Osteoblast (primary cell): ENCODE data around the gene ZKSCAN1. TPM values are rescaled to one million over a fixed set of nuclear protein-coding genes. Genes with fewer than 3 reads are reported as not detected.
"Not testable (repeated sequence)": the region's sequence is repeated elsewhere in the genome, so short reads cannot be mapped to it uniquely, and the experiment has no call there.

Source experiments
- DNase-seq: peaks from one replicate; pipeline ENCODE4 v3.0.0; 2011; ENCODE audit warnings: low spot score, mixed read lengths; ENCODE audit not compliant: insufficient read length; ENCODE audit errors: missing footprints
- H2AFZ ChIP-seq: 2 replicates; pipeline ENCODE4 v1.6.0; 2011; ENCODE audit warnings: mild to moderate bottlenecking, low read length
- H3K27ac ChIP-seq: 2 replicates; pipeline ENCODE4 v1.5.1; 2011; ENCODE audit warnings: mild to moderate bottlenecking, low read depth, low read length, moderate library complexity
- H3K27me3 ChIP-seq: 2 replicates; pipeline ENCODE4 v1.6.0; 2012; ENCODE audit warnings: mild to moderate bottlenecking, control low read depth, inconsistent platforms, low read length, moderate library complexity; ENCODE audit not compliant: insufficient read depth
- H3K36me3 ChIP-seq: 2 replicates; pipeline ENCODE4 v1.5.1; 2011; ENCODE audit warnings: mild to moderate bottlenecking, low read length, control low read depth, moderate library complexity; ENCODE audit not compliant: insufficient read depth
- H3K4me1 ChIP-seq: 2 replicates; pipeline ENCODE4 v1.5.1; 2011; ENCODE audit warnings: mild to moderate bottlenecking, low read length, control low read depth, moderate library complexity; ENCODE audit not compliant: insufficient read depth
- H3K4me2 ChIP-seq: 2 replicates; pipeline ENCODE4 v1.6.0; 2011; ENCODE audit warnings: mild to moderate bottlenecking, low read length; ENCODE audit not compliant: insufficient read depth
- H3K4me3 ChIP-seq: fragments of 200-600 bp; sonication (generic); 3 replicates; pipeline ENCODE4 v1.5.1; 2012; ENCODE audit warnings: mild to moderate bottlenecking, low read length, inconsistent platforms; ENCODE audit not compliant: insufficient read depth
- H3K79me2 ChIP-seq: 2 replicates; pipeline ENCODE4 v1.6.0; 2012; ENCODE audit warnings: mild to moderate bottlenecking, low read length, control low read depth, inconsistent platforms; ENCODE audit not compliant: insufficient read depth
- H3K9me3 ChIP-seq: 2 replicates; pipeline ENCODE4 v1.5.1; 2011; ENCODE audit warnings: low read depth, low read length, control low read depth
- H4K20me1 ChIP-seq: 2 replicates; pipeline ENCODE4 v1.6.0; 2012; ENCODE audit warnings: mild to moderate bottlenecking, low read length, control low read depth; ENCODE audit not compliant: insufficient read depth
- CTCF ChIP-seq: IDR thresholded peaks from 2 replicates; pipeline ENCODE4 v1.5.1; 2011; ENCODE audit warnings: mild to moderate bottlenecking, low read depth, low read length, moderate library complexity; ENCODE audit errors: extremely low read depth
- total RNA-seq: library from RNA; depleted of rRNA; stranded (reverse); fragments of >200 nt; gene quantifications from 2 replicates; pipeline ENCODE4 v1.2.3, GENCODE V29; 2012

ZKSCAN1 gene
- 46.0 and 46.3 TPM in 2 replicates for total RNA-seq

DNA sequence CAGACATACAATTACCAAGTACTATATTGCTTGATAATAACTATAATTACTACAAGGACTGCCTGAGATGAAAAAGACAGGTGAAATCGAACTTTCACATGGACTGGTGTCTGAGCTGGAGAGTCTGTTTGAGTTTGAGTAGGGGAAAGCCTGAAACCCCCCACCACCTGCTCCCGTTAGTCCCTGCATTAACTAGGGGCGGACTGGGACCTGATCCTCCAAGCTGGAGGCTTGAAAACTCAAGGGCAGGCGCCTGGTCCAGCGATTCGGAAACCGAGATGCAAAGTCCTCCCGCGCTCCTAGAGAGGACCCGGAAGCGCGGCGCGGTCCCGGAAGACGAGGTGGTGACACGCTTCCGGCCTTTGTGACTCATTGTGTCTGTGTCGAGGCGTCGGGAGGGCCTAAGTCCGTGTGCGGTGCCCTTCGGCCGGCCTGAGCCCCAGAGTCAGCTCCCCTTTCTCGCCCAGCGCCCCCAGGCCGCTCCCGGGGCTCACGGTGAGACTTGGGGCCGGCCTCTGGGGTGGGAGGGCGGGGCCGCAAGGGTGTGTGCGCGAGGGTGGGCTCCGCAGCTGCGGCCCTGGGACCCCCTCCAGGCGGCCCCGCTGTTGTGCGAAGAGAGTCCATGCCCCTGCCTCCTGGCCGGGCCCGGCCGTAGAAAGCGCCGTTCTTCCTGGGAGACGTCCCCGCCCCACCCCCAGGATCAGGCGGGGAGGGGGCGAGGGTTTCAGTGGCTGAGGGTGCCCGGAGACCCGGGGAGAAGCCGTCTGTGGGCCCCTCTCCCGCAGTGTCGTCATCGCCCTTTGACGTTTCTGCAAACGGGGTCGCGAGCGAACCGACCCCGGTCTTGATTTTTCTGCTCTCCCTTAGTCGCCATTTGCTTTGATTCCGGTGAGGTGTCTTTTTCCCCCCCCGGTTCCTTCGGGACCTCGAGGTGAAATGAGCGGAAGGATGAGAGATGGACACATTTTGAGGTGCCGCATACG is at the start of gene ZKSCAN1:
TSS of gene ZKSCAN1 (plus strand) at position 365 of the 983 bp plus-strand sequence. CDS start 7,911 bp downstream, outside the sequence.
- Histone ChIP-seq H3K4me2 (peak within 1 kb of the TSS; percentile 84), H3K27me3 (peaks cover 8% of the 10 kb centered on the region), H3K27ac (peak within 1 kb of the TSS; percentile 91), H3K79me2 (peaks cover 54% of the 10 kb centered on the region), H3K36me3 (peaks cover 10% of the 10 kb centered on the region), H2AFZ (peak within 1 kb of the TSS; percentile 96), H3K4me1 (peaks cover 18% of the 10 kb centered on the region), H4K20me1 (peaks cover 21% of the 10 kb centered on the region), H3K4me3 (peak within 1 kb of the TSS; percentile 84), H3K9me3 (no peaks in the 10 kb centered on the region)
- DNase-seq = peak; percentile 98
- TF ChIP-seq CTCF = no peak

DNA sequence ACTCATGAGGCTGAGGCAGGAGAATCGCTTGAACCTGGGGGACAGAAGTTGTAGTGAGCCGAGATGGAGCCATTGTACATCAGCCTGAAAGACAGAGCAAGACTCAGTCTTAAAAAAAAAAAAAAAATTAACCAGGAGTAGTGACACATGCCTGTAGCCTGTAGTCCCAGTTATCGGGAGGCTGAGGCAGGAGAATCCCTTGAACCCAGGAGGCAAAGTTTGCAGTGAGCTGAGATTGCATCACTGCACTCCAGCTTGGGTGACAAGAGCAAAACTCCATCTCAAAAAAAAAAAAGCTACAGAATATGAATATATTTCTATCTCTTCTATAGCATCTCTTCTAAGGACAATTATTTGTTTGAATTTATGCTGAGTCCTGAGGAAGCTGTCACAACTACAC is 46.1 kb upstream of the ZKSCAN1 start:
- no peak overlapping the region for H3K27ac ChIP-seq
- no peak overlapping the region for H3K4me2 ChIP-seq
- no peak for TF ChIP-seq CTCF
- no peak overlapping the region for H3K4me3 ChIP-seq
- no peak for DNase-seq
- no peaks in the 10 kb centered on the region for H3K4me1 ChIP-seq
- H3K9me3 ChIP-seq = no peaks in the 10 kb centered on the region
- H2AFZ ChIP-seq = no peak overlapping the region
- no peaks in the 10 kb centered on the region for H4K20me1 ChIP-seq
- no peaks in the 10 kb centered on the region for H3K36me3 ChIP-seq
- H3K79me2 ChIP-seq = no peaks in the 10 kb centered on the region
- H3K27me3 ChIP-seq = peaks cover 11% of the 10 kb centered on the region

GRCh38 chr7:99969813-99970212 is 45.6 kb upstream of the ZKSCAN1 start:
- H3K4me1 ChIP-seq, H3K4me2 ChIP-seq, H3K79me2 ChIP-seq, DNase-seq, H3K9me3 ChIP-seq, H3K27ac ChIP-seq, H4K20me1 ChIP-seq, H3K36me3 ChIP-seq, H2AFZ ChIP-seq, H3K4me3 ChIP-seq: not testable (repeated sequence)
- H3K27me3 ChIP-seq = peaks cover 11% of the 10 kb centered on the region

DNA sequence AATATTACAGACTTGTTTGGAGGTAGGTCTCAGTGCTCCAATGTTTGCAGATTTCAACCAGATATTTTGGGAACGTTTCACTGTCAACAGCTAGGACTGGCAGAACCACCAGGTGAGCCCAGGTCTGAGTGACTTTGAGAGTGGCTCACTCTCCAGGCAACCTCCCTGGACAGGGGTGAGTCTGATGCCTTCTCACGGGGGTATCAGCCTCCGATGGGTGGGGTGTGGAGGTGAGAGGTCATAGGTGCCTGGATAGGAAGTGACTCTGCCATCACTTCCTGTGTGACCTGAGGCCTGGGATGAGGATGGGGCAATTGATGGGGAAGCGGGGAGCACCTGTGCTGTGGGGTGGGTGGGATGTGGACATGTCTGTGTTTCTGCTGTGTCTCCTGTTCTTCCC is 44.2 kb upstream of the ZKSCAN1 start:
- H3K27me3 ChIP-seq = peaks cover 7% of the 10 kb centered on the region
- H3K27ac ChIP-seq = no peak overlapping the region
- no peak overlapping the region for H3K4me2 ChIP-seq
- no peak overlapping the region for H2AFZ ChIP-seq
- DNase-seq = no peak
- H4K20me1 ChIP-seq = no peaks in the 10 kb centered on the region
- no peak overlapping the region for H3K4me3 ChIP-seq
- TF ChIP-seq CTCF = no peak
- no peaks in the 10 kb centered on the region for H3K4me1 ChIP-seq
- H3K36me3 ChIP-seq = no peaks in the 10 kb centered on the region
- no peaks in the 10 kb centered on the region for H3K9me3 ChIP-seq
- no peaks in the 10 kb centered on the region for H3K79me2 ChIP-seq

DNA sequence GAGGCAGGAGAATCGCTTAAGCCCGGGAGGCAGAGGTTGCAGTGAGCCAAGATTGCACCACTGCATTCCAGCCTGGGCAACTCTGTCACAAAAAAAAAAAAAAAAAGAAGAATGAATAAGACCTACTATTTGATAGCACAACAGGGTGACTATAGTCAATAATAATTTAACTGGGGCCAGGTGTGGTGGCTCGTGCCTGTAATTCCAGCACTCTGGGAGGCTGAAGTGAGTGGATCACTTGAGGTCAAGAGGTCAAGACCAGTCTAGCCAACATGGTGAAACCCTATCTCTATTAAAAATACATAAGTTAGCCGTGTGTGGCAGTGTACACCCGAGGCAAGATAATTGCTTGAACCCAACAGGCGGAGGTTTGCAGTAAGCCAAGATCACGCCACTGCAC is 41.6 kb upstream of the ZKSCAN1 start:
- not testable (repeated sequence) for H3K4me3 ChIP-seq, H2AFZ ChIP-seq, H3K79me2 ChIP-seq, H3K27ac ChIP-seq, H3K27me3 ChIP-seq, DNase-seq, H3K36me3 ChIP-seq, H3K4me1 ChIP-seq, H4K20me1 ChIP-seq, H3K9me3 ChIP-seq, H3K4me2 ChIP-seq
